HG03342 (cell line): ENCODE results near the gene LPAR2.
"Not testable (repeated sequence)": the region's sequence is repeated elsewhere in the genome, so short reads cannot be mapped to it uniquely, and the experiment has no call there.

Experiments used
- ATAC-seq: cut with Tn5 transposase; IDR thresholded peaks from one replicate; pipeline ENCODE4 v1.9.1; 2021; ENCODE audit warnings: mild to moderate bottlenecking, moderate library complexity; ENCODE audit not compliant: unreplicated experiment

LPAR2 gene

GRCh38 chr19:19627621-19628500 is at the start of gene LPAR2:
TSS of gene LPAR2 (minus strand) at chr19:19628220. CDS start at chr19:19627275, 945 bp downstream.
- peak; percentile 54 for ATAC-seq

- ATAC-seq = no peak
Measured at GRCh38 chr19:19677579-19677978, 49.6 kb upstream of the LPAR2 start.

DNA sequence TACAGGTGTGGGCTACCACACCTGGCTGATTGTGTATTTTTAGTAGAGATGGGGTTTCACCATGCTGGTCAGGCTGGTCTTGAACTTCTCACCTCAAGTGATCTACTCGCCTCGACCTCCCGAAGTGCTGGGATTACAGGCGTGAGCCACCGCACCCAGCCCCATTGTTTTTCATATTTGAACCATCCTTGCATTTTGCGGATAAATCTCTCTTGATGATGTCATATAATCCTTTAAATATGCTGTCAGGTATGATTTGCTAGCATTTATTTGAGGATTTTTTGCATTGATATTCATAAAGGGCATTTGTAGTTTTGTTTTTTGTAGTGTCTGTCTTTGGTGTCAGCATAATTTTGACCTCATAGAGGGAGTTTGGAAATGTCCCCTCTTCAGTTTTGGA is 46.3 kb upstream of the LPAR2 start:
- no peak for ATAC-seq

GRCh38 chr19:19672816-19673215 is 44.8 kb upstream of the LPAR2 start:
- ATAC-seq = no peak

DNA sequence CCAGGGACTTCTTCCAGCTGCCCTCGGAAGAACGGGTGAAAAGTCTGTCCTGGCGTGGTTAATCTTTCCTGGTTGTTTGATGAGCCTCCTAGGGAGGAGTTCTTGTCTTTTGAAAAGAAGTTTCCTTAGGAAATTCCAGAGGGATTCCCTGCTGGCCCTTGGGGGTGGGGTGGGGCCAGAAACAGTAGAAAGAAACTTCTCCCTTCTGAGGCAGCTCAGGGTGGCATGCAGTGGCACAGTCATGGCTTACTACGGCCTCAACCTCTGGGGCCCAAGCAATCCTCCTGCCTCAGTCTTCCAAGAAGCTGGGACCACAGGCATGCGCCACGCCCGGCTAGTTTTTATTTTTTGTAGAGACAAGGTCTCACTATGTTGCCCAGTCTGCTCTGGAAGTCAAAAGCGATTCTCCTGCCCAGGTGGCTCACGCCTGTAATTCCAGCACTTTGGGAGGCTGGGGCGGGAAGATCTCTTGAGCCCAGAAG is 42.1 kb upstream of the LPAR2 start:
- ATAC-seq = no peak

GRCh38 chr19:19668230-19669012 is 40.4 kb upstream of the LPAR2 start, which contains the start of gene ZNF101:
TSS of gene ZNF101 (plus strand) at chr19:19668839. CDS start at chr19:19668964, 125 bp downstream.
- ATAC-seq = peak; percentile 70

GRCh38 chr19:19665420-19665948 is 37.5 kb upstream of the LPAR2 start:
- not testable (repeated sequence) for ATAC-seq

GRCh38 chr19:19663256-19664120 is 35.5 kb upstream of the LPAR2 start, which contains the start of gene ATP13A1:
TSS of gene ATP13A1 (minus strand) at chr19:19663676. CDS start at chr19:19663666, 10 bp downstream.
- peak; percentile 55 for ATAC-seq

- ATAC-seq = peak; percentile 3
Measured at GRCh38 chr19:19662871-19663255, 34.8 kb upstream of the LPAR2 start.

GRCh38 chr19:19662344-19662743 is 34.3 kb upstream of the LPAR2 start:
- ATAC-seq = no peak

DNA sequence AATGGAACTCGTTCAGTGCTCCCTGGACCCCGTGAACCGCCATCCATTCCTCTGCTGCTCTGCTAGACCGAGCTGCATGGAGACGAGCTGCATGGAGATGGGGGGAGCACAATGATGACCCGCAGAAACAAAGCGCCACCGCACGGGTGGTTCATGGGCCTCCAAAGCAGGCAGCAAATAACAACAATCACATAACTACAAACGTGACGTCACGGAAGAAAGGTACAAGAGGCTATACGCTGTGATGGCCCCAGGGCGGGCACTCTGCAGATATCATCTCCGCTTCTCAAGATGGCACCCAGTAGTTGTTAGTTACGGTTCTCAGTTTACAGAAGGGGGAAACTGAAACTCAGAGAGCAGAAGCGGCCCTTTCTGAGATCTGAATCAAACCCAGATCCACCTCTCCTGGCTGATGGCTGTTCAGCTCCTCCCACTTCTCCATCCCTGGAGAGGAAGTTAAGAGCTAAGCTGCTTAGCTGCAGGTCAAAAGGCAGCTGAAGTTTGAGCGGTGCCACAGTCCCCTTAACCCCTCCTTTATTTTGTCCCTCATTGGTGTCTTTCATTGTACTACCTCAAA is 33.7 kb upstream of the LPAR2 start:
- ATAC-seq = peak; percentile 39

DNA sequence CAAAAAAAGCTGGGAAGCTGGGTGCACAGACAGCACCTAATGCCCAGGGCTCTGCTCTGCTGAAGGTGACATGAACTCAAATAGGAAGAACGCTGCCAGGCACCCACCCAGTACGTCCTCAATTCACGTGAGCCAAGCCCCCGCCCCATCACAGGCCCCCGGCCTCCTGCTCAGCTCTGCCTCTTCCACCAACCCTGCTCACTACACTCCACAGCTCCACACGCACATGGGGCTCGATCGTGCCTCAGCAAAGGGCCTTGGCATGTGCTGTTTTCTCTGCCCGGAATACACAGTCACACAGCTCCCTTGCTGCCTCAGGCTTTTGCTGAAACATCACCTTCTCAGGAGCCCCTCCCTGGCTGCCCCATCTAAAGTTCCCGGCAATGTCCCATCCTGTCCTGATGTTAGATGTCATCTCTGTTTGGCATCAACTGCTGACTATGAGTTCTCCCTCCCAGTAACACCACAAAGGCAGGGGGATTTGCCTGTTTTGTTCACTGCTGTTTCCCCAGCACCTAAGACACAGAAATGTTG is 33.2 kb upstream of the LPAR2 start:
- ATAC-seq = no peak

- ATAC-seq = no peak
Measured at GRCh38 chr19:19659646-19660245, 31.7 kb upstream of the LPAR2 start.

DNA sequence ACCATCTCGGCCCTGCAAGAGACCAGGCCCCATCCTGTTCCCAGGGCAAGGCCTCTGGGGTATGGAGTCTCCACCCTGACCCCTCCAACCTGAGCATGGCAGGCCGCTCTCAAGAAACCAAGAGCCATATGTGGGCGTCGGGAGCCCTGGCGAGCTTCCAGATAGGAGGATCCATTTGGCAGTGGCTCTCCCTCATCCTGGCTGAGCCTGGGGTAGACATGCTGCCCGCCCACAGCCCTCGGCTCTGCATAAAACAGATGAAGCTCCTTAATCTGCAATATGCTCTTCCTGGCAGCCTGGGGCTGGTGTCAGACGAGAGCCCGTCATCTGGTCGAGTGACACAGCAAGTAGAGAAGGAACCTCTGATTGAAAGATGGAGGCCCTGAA is 29.4 kb upstream of the LPAR2 start:
- ATAC-seq = no peak

GRCh38 chr19:19656451-19657396 is 28.7 kb upstream of the LPAR2 start:
- no peak for ATAC-seq

- no peak for ATAC-seq
Measured at GRCh38 chr19:19655641-19656343, 27.8 kb upstream of the LPAR2 start.

GRCh38 chr19:19655051-19655594 is 27.1 kb upstream of the LPAR2 start:
- ATAC-seq = no peak
